Measurements from ENCODE around the gene TTC34.
A peak's percentile ranks its signal among the peaks of the same experiment; 100 is the strongest.

The TTC34 gene

DNA sequence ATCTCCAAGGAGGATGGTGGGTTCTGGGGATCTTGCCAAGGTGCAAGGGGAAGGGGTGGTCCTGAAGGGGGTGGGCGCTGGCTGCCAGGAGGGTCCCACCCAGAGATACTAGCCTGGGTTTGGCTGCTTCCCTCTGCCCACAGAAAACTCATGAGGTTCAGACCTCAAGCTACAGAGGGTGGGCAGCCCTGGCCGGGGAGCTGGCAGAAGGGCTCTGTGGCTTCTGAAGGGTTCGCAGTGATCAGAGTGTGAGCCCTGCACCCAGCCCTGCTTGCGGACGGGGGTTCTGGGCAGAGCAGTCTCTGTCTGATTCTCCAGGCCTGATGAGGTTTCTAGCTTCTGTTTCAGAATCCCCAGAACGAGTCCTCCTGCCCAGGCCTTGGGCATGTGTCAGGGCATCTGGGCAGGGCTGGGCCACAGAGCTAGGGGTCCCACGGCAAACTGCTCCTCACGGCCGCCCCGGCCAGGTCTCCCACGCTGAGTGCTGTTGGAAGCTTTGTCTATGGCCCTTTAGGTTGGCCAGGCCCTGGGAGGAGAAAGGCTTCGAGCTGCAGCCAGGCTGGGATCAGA lies 168.0 kb downstream of the TTC34 start:
- Histone ChIP-seq H3K9ac (ENCODE audit: low read depth, low read length, poor library complexity) (no peak overlapping the region), H3K4me3 (ENCODE audit: low read length in 2 of 2) (no peak overlapping the region), H3K27ac (replicated peaks; ENCODE audit: low read length) (no peak overlapping the region), H3K27me3 (ENCODE audit: control insufficient read depth in 3 of 3, insufficient read depth in 3 of 3, low read depth in 1 of 3, low read length in 3 of 3) (peaks cover 14 to 37% (median 24%) of the 10 kb centered on the region in 3 experiments), H3K4me1 (ENCODE audit: control insufficient read depth in 2 of 2, insufficient read depth in 1 of 2, low read depth in 1 of 2, low read length in 2 of 2) (peaks cover 0 to 3% of the 10 kb centered on the region in 2 donors), H3K36me3 (replicated peaks in 1 of 2; ENCODE audit: control insufficient read depth in 2 of 2, insufficient read depth in 2 of 2, low read length in 2 of 2) (no peaks in the 10 kb centered on the region), H2AK5ac (ENCODE audit: low read depth, low read length) (peak overlapping the region; percentile 11), H3K18ac (ENCODE audit: low read length) (peak overlapping the region; percentile 73), H3K14ac (ENCODE audit: low read length) (peak overlapping the region; percentile 50), H4K91ac (ENCODE audit: low read depth, low read length, poor library complexity) (no peak overlapping the region), H2AFZ (ENCODE audit: low read length) (no peak overlapping the region), H3K4ac (ENCODE audit: low read length) (no peak overlapping the region), H2BK15ac (ENCODE audit: low read length) (peak overlapping the region; percentile 84), H2BK12ac (ENCODE audit: low read length) (peak overlapping the region; percentile 31), H3K4me2 (ENCODE audit: insufficient read depth, low read length, poor library complexity, severe bottlenecking) (no peak overlapping the region), H2BK5ac (ENCODE audit: low read length) (peak overlapping the region; percentile 68), H3K79me1 (ENCODE audit: low read depth, low read length) (no peaks in the 10 kb centered on the region), H4K8ac (ENCODE audit: low read depth, low read length) (no peak overlapping the region), H3K23ac (ENCODE audit: low read depth, low read length, poor library complexity) (no peak overlapping the region), H3K9me3 (replicated peaks in 1 of 2; ENCODE audit: control insufficient read depth in 2 of 2, insufficient read depth in 1 of 2, low read depth in 1 of 2, low read length in 2 of 2) (peaks cover 7 to 19% of the 10 kb centered on the region in 2 donors), H2BK120ac (ENCODE audit: low read depth, low read length) (no peak overlapping the region)
- DNase-seq (ENCODE audit: low spot score) = no peak
- WGBS, 2 donors (ENCODE audit: extremely low coverage in 2 of 2, insufficient read length in 2 of 2, insufficient replicate concordance in 1 of 2) = no CpG with 5 or more reads among the region's 12 CpGs

DNA sequence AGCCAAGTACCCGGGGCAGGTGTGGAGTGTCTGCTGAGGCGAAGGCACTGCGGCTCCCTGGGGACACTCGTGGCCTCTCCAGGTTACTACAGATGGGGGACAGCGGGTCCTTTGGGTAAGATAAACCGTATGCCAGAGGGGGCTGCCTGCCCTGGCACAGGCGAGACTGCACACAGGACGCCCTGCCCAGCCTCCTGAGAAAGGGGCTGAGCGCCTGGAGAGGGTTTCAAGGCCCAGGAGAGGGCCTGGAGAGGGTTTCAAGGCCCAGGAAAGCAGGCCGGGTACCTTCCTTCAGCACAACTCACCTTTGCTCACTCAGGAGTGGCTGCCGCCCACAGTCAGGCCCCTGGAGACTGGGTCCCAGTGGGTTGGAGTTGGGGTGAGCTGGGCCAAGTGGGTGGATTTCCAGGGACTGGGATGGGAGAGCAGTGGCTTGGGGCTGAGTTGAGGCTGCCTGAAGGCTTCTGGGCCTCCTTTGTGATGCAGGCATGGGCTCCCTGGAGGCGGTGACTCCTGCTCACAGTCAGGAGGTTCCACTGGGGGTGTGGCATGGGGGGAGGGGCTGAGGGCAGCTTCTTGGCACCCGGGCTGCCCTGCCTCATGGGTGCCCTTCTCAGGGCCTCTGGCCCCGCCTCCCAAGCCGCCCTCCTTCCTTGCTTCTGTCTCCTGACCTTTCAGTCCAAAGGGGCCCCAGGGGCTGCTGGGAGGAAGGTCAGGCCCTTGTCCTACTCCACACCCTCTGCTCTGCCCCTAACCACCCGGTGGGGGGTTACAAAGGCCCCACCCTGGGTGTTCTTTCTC lies 168.7 kb downstream of the TTC34 start, which contains the start of gene MMEL1:
MMEL1 (minus strand) TSS at position 456 of the 801 bp plus-strand sequence. CDS start 3,532 bp downstream, outside the sequence.
- Histone ChIP-seq H3K4ac (ENCODE audit: low read length) (no peak within 1 kb of the TSS), H2AFZ (ENCODE audit: low read length) (no peak within 1 kb of the TSS), H3K27me3 (ENCODE audit: control insufficient read depth in 3 of 3, insufficient read depth in 3 of 3, low read depth in 1 of 3, low read length in 3 of 3) (peaks cover 15 to 44% (median 31%) of the 10 kb centered on the region in 3 experiments), H3K4me3 (ENCODE audit: low read length in 2 of 2) (no peak within 1 kb of the TSS), H3K36me3 (replicated peaks in 1 of 2; ENCODE audit: control insufficient read depth in 2 of 2, insufficient read depth in 2 of 2, low read length in 2 of 2) (no peaks in the 10 kb centered on the region), H4K91ac (ENCODE audit: low read depth, low read length, poor library complexity) (peak within 1 kb of the TSS; percentile 27), H2BK120ac (ENCODE audit: low read depth, low read length) (peak within 1 kb of the TSS; percentile 8), H3K23ac (ENCODE audit: low read depth, low read length, poor library complexity) (no peak within 1 kb of the TSS), H2BK12ac (ENCODE audit: low read length) (peak within 1 kb of the TSS; percentile 31), H2BK5ac (ENCODE audit: low read length) (peak within 1 kb of the TSS; percentile 68), H4K8ac (ENCODE audit: low read depth, low read length) (no peak within 1 kb of the TSS), H3K18ac (ENCODE audit: low read length) (peak within 1 kb of the TSS; percentile 73), H2BK15ac (ENCODE audit: low read length) (peak within 1 kb of the TSS; percentile 84), H3K14ac (ENCODE audit: low read length) (peak within 1 kb of the TSS; percentile 50), H3K4me1 (ENCODE audit: control insufficient read depth in 2 of 2, insufficient read depth in 1 of 2, low read depth in 1 of 2, low read length in 2 of 2) (peaks cover 3 to 8% of the 10 kb centered on the region in 2 donors), H3K27ac (replicated peaks; ENCODE audit: low read length) (no peak within 1 kb of the TSS), H3K4me2 (ENCODE audit: insufficient read depth, low read length, poor library complexity, severe bottlenecking) (no peak within 1 kb of the TSS), H3K9ac (ENCODE audit: low read depth, low read length, poor library complexity) (no peak within 1 kb of the TSS), H2AK5ac (ENCODE audit: low read depth, low read length) (peak within 1 kb of the TSS; percentile 90), H3K79me1 (ENCODE audit: low read depth, low read length) (no peaks in the 10 kb centered on the region), H3K9me3 (replicated peaks in 1 of 2; ENCODE audit: control insufficient read depth in 2 of 2, insufficient read depth in 1 of 2, low read depth in 1 of 2, low read length in 2 of 2) (peaks cover 7 to 19% of the 10 kb centered on the region in 2 donors)
- no peak for DNase-seq (ENCODE audit: low spot score)
- WGBS, 2 donors (ENCODE audit: extremely low coverage in 2 of 2, insufficient read length in 2 of 2, insufficient replicate concordance in 1 of 2) = no CpG with 5 or more reads among the region's 16 CpGs

DNA sequence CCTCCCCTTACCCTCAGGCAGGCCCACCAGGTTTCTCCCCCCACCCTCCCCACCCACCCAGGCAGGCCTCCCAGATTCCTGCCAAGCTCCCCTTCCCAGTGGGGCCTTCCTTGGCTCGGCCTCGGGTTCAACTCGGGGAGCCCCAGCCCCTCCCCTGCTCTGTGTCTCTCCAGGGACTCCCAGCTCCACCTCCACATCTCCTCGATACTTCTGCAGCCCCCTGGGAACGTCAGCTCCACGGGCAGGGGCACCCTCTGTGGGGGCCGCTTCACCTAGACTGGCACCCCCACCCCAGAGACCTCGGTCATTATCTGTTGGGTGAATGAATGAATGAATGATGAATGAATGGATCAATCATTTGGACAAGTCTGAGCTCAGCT lies 169.5 kb downstream of the TTC34 start:
- H3K4me3 ChIP-seq (ENCODE audit: low read length in 2 of 2) = no peak overlapping the region
- H3K14ac ChIP-seq (ENCODE audit: low read length) = no peak overlapping the region
- H3K36me3 ChIP-seq (replicated peaks in 1 of 2; ENCODE audit: control insufficient read depth in 2 of 2, insufficient read depth in 2 of 2, low read length in 2 of 2) = no peaks in the 10 kb centered on the region
- peaks cover 3 to 8% of the 10 kb centered on the region in 2 donors for H3K4me1 ChIP-seq (ENCODE audit: control insufficient read depth in 2 of 2, insufficient read depth in 1 of 2, low read depth in 1 of 2, low read length in 2 of 2)
- H3K27ac ChIP-seq (replicated peaks; ENCODE audit: low read length) = no peak overlapping the region
- no peak overlapping the region for H4K91ac ChIP-seq (ENCODE audit: low read depth, low read length, poor library complexity)
- peak overlapping the region; percentile 8 for H2BK120ac ChIP-seq (ENCODE audit: low read depth, low read length)
- no peak overlapping the region for H3K23ac ChIP-seq (ENCODE audit: low read depth, low read length, poor library complexity)
- H3K18ac ChIP-seq (ENCODE audit: low read length) = no peak overlapping the region
- no peak overlapping the region for H2AFZ ChIP-seq (ENCODE audit: low read length)
- no peaks in the 10 kb centered on the region for H3K79me1 ChIP-seq (ENCODE audit: low read depth, low read length)
- H4K8ac ChIP-seq (ENCODE audit: low read depth, low read length) = no peak overlapping the region
- H3K27me3 ChIP-seq (ENCODE audit: control insufficient read depth in 3 of 3, insufficient read depth in 3 of 3, low read depth in 1 of 3, low read length in 3 of 3) = peaks cover 15 to 51% (median 35%) of the 10 kb centered on the region in 3 experiments
- WGBS, 2 donors (ENCODE audit: extremely low coverage in 2 of 2, insufficient read length in 2 of 2, insufficient replicate concordance in 1 of 2) = no CpG with 5 or more reads among the region's 8 CpGs
- no peak overlapping the region for H2BK15ac ChIP-seq (ENCODE audit: low read length)
- H2BK5ac ChIP-seq (ENCODE audit: low read length) = peak overlapping the region; percentile 45
- no peak for DNase-seq (ENCODE audit: low spot score)
- H3K4me2 ChIP-seq (ENCODE audit: insufficient read depth, low read length, poor library complexity, severe bottlenecking) = no peak overlapping the region
- H2AK5ac ChIP-seq (ENCODE audit: low read depth, low read length) = peak overlapping the region; percentile 49
- H3K9me3 ChIP-seq (replicated peaks in 1 of 2; ENCODE audit: control insufficient read depth in 2 of 2, insufficient read depth in 1 of 2, low read depth in 1 of 2, low read length in 2 of 2) = peaks cover 2 to 13% of the 10 kb centered on the region in 2 donors
- no peak overlapping the region for H3K9ac ChIP-seq (ENCODE audit: low read depth, low read length, poor library complexity)
- H3K4ac ChIP-seq (ENCODE audit: low read length) = no peak overlapping the region
- no peak overlapping the region for H2BK12ac ChIP-seq (ENCODE audit: low read length)
